GM21717 (cell line): ENCODE data around the gene HORMAD1.
"Not testable (repeated sequence)": the region's sequence is repeated elsewhere in the genome, so short reads cannot be mapped to it uniquely, and the experiment has no call there.

Experiments used
- ATAC-seq: cut with Tn5 transposase; IDR thresholded peaks from one replicate; pipeline ENCODE4 v1.9.1; 2021; ENCODE audit warnings: mild to moderate bottlenecking, moderate library complexity; ENCODE audit not compliant: unreplicated experiment

HORMAD1 gene

GRCh38 chr1:150703427-150703826 is 17.3 kb downstream of the HORMAD1 start:
- no peak for ATAC-seq

GRCh38 chr1:150696995-150697927 is 23.4 kb downstream of the HORMAD1 start, which contains the start of gene GOLPH3L:
GOLPH3L (minus strand) TSS chr1:150697154; CDS start chr1:150694838, 2,316 bp downstream.
- peak; percentile 97 for ATAC-seq

- ATAC-seq, result no peak
These were observed 24.1 kb downstream of the HORMAD1 start for GRCh38 chr1:150696590-150696989.

GRCh38 chr1:150696162-150696561 is 24.5 kb downstream of the HORMAD1 start:
- no peak for ATAC-seq

GRCh38 chr1:150695561-150695960 is 25.1 kb downstream of the HORMAD1 start:
- no peak for ATAC-seq

- ATAC-seq, result no peak
These were observed 28.0 kb downstream of the HORMAD1 start for GRCh38 chr1:150692720-150693119.

GRCh38 chr1:150688763-150689162 is 31.9 kb downstream of the HORMAD1 start:
- ATAC-seq, result no peak

GRCh38 chr1:150686275-150686674 is 34.4 kb downstream of the HORMAD1 start:
- ATAC-seq, result no peak

GRCh38 chr1:150683914-150684313 is 36.8 kb downstream of the HORMAD1 start:
- no peak for ATAC-seq

- ATAC-seq, result no peak
These were observed 41.7 kb downstream of the HORMAD1 start for GRCh38 chr1:150678988-150679387.

- no peak for ATAC-seq
These were observed 45.8 kb downstream of the HORMAD1 start for GRCh38 chr1:150674881-150675280.

GRCh38 chr1:150663321-150663720 is 57.4 kb downstream of the HORMAD1 start:
- no peak for ATAC-seq

GRCh38 chr1:150662811-150663210 is 57.9 kb downstream of the HORMAD1 start:
- ATAC-seq, result no peak

- ATAC-seq, result no peak
These were observed 59.5 kb downstream of the HORMAD1 start for GRCh38 chr1:150661156-150661555.

GRCh38 chr1:150660584-150660983 is 60.1 kb downstream of the HORMAD1 start:
- no peak for ATAC-seq

- ATAC-seq, result not testable (repeated sequence)
These were observed 63.6 kb downstream of the HORMAD1 start for GRCh38 chr1:150657064-150657463.

- ATAC-seq, result not testable (repeated sequence)
These were observed 66.1 kb downstream of the HORMAD1 start for GRCh38 chr1:150654635-150655034.

GRCh38 chr1:150650193-150650592 is 70.5 kb downstream of the HORMAD1 start:
- ATAC-seq, result no peak

GRCh38 chr1:150649441-150650075 is 71.1 kb downstream of the HORMAD1 start:
- ATAC-seq, result no peak
